HG02973 (cell line): ENCODE measurements around the gene SEZ6.

Experiments used
- ATAC-seq: cut with Tn5 transposase; IDR thresholded peaks from one replicate; pipeline ENCODE4 v1.9.1; 2021; ENCODE audit warnings: moderate library complexity; ENCODE audit not compliant: unreplicated experiment

SEZ6 gene

GRCh38 chr17:28977659-28978355 lies 28.0 kb downstream of the SEZ6 start:
- no peak for ATAC-seq

GRCh38 chr17:28975646-28976045 lies 30.2 kb downstream of the SEZ6 start:
- no peak for ATAC-seq

- ATAC-seq: no peak
These were observed 30.8 kb downstream of the SEZ6 start for GRCh38 chr17:28975031-28975430.

DNA sequence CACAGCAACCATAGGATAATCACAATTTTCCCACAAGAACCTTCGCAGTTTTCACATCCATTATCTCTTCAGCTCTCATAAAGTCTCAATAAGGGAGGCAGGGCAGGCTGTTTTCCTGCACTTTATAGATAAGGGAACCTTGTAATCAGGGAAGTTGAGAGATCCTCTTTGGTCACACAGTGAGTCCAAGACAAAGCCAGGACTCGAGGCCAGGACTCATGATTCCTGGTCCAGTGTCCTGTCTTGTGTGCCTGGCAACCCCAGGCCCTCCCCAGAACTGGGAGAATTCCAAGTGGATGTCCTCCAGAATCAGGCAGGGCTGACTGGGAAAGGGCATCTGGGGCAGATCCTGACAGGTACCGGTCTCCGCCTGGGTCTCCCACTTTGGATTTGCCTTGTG lies 31.4 kb downstream of the SEZ6 start:
- no peak for ATAC-seq

- no peak for ATAC-seq
These were observed 32.4 kb downstream of the SEZ6 start for GRCh38 chr17:28973425-28973824.

DNA sequence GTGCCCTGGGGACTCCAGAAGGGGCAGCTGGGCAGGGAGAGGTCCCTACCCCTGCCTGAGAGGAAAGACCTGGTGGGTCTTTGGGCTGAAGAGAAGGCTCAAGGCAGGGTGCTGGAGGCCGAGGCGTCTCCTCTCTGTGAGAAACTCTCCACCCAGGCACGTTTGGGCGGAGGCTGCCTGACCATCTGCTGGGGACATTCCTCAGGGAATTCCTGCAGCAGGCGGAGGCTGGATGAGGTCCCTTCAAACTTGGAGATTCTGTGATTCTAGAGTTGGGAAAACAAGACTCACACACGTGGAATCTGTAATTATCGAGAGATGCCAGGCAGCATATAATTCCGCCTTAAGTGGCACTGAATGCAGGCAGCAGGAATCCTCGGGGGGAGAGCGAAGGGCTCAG lies 33.4 kb downstream of the SEZ6 start:
- no peak for ATAC-seq

- ATAC-seq: no peak
These were observed 35.0 kb downstream of the SEZ6 start for GRCh38 chr17:28970879-28971278.

- no peak for ATAC-seq
These were observed 36.0 kb downstream of the SEZ6 start for GRCh38 chr17:28969706-28970393.

DNA sequence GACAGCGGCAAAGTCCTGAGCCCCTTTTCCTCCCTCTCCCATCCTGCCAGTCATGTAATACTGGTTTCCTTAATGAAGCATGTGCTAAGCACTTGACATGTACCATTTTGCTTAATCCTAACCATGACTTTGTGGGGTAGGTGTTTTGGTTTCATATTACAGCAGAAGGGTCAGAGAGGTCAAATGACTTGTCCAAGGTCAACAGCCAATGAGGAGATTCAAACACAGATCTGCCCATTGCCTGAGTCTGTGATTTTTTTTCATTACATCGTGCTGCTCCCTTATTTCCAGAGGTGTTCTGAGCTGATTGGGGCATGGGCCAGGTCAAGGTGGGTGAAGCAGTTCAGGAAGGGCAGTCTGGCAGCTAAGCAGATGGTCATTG lies 36.9 kb downstream of the SEZ6 start:
- ATAC-seq: no peak

DNA sequence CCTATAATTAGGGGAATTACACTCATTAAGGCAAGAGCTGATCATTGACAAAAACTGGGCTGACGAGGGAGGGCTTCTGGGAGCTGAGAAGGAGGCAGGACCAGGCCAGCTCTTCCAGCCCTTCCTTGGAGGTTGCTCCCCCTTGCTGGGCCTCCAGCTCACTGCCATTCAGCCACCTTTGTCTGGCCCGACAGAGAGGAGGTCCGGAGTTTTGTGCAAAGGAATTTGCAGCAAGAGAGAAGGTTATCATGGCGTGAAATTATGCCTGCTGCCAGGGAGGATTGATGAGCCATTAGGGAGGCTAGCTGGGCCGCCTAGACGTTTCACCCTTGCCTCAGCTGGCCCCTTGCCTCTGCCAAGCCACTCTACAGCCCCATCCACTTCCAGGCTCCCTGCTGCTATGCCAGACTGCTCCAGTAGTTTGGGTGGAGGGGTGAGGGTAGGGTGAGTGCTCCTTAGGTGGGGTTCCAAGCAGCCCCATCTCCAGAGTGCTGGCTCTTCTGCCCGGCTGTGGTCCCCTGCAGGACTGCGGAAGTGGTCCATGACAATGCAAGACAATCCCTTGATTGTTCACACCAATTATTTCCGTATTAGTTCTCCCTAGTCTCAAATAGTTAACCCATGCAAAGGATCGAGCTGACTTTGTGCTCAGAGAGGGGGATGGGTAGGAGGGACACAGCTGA lies 37.5 kb downstream of the SEZ6 start:
- no peak for ATAC-seq

- ATAC-seq: no peak
These were observed 38.4 kb downstream of the SEZ6 start for GRCh38 chr17:28967221-28968135.

GRCh38 chr17:28963841-28964240 lies 42.0 kb downstream of the SEZ6 start:
- no peak for ATAC-seq

DNA sequence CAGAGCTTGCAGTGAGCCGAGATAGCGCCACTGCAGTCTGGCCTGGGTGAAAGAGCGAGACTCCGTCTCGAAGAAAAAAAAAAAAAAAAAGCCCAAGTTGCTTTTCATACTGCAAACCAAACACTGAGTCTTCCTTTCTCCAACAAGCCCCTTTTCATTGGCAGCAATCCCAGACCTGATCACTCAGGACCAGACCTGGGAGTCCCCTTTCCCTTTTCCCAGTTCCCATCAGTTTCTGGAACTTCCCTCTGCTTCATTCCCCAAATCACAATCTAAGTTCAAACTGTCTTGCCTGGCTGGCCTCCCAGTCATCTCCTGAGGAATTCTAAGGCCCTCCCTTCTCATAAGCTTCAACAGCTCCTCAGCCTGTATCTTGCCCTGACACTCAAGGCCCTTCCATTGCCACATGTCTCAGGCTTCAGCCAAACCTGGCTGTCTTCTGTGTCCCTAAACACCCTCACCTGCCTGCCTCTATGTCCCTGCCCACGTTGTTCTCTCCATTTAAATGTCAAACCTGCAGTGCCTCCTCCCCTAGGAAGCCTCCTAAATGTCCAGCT lies 42.7 kb downstream of the SEZ6 start:
- no peak for ATAC-seq

GRCh38 chr17:28961391-28961790 lies 44.4 kb downstream of the SEZ6 start:
- ATAC-seq: no peak

- ATAC-seq: no peak
These were observed 45.4 kb downstream of the SEZ6 start for GRCh38 chr17:28960256-28961061.

DNA sequence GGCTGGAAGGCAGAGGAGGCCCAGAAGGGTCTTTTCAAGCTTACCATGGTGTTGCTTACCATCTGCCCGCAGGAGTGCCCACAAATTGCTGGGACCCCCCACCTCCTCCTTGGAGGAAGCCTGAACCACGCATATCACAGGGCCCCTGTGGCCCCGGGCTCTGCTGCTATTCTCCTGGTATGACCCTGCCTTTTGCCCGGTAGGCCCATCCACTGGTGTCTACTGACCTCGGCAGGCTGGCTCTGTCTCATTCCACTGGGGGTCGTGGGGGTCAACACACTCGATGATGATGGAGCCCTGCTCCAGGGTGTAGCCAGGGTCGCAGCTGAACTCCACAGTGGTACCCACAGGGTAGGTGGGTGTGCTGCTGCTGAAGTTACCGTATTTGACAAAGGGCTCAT lies 46.4 kb downstream of the SEZ6 start:
- no peak for ATAC-seq

DNA sequence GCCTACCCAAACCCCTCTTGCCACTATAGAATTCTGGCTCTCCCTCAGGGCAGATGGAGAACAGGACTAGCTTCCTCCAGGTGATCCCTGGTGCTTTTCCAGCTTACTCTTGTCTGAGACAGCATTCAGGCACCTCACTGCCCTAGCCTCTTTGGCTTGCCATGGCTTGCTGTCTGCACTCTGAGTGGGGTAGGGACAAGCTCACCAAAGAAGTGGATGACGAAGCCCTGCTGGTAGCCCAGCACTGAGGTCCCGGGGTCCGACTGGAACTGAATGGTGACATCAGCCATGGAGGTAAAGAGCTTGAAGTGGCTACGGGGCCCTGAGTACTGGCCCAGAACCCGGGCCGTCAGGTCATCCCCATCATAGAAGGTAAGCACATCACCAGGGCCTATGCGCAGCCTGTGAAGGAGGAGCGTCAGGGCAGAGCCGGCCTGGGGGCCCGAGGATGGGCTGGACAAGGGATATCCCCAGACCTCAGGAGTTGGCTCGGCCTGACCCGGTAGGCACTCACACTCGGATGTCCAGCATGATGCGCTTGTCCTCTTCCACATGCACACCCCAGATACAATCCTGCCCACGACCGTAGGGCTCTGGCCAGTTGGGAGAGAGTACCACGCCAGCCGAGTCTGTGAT lies 46.9 kb downstream of the SEZ6 start:
- no peak for ATAC-seq

- no peak for ATAC-seq
These were observed 47.9 kb downstream of the SEZ6 start for GRCh38 chr17:28957992-28958355.

DNA sequence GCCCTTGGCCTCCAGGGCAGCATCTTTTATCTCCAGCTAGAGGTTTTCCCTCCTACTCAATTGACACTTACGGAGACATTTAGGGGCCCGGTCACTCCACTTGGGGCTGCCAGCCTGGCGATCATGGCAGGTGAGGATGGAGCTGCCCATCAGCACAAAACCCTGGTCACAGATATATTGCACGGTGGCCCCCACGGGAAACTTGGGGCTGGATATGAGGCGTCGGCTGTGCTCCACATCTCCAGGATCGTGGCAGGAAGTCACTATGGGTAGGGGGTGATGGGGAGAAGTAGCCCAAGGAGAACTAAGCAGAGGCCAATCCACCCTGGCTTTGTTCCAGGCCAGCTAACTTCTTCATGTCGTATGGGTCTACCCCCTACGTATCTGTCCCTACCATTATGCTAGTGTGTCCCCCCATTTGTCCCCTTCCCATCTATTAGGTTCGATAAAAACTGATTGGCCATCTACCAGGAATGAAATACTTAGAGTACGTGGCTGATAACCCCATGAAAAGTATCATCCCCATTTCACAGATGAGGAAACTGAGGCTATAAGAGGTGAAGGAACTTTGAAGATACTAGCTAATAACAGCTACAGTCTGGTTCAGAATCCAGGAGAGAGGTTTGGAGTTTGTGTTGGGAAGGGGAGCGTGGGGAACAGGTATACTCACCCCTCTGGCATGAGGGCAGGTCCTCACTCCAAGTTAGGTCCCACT lies 48.4 kb downstream of the SEZ6 start:
- ATAC-seq: no peak
